HCT116 (cell line): ENCODE data around the gene GRM2.

Experiments
- EGR1 ChIP-seq: IDR thresholded peaks from 2 replicates; pipeline ENCODE4 v1.6.1; 2012; ENCODE audit warnings: low read depth
- EZH2phosphoT487 ChIP-seq: fragments of 200-600 bp; IDR thresholded peaks from 2 replicates; pipeline ENCODE4 v1.6.1; 2018; ENCODE audit warnings: antibody characterized with exemption, borderline replicate concordance
- POLR2AphosphoS5 ChIP-seq: IDR thresholded peaks from 2 replicates; pipeline ENCODE4 v1.6.1; 2011; ENCODE audit warnings: mild to moderate bottlenecking, low read depth, low read length, moderate library complexity
- RAD21 ChIP-seq: IDR thresholded peaks from 2 replicates; pipeline ENCODE4 v1.6.1; 2012; ENCODE audit warnings: low read depth, mild to moderate bottlenecking
- TF ChIP-seq, protein P1 (sequence below): IDR thresholded peaks from 2 replicates; pipeline ENCODE4 v1.6.1; 2012

DNA sequence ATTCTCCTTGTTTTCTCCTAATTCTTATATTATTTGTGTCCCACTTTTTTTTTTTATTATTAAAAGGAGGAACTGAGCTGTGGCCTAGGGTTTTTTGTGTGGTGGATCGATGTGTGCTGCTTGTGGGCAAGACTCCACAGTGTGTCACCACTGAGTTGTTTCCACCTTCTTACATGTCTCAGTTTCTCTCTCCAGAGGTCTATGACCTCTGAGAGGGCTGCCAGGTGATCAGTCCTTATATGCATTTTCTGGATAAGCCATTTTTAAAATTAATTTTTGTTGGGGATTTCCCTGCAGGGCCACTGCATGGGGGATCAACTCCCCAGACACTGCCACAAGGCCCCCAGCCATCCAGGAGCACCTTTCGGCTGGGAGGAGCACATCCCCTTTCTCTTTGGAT, 44.4 kb downstream of the GRM2 start:
- TF ChIP-seq POLR2AphosphoS5 (no peak), EGR1 (no peak), RAD21 (no peak), EZH2phosphoT487 (no peak)
- TF ChIP-seq, protein P1, sequence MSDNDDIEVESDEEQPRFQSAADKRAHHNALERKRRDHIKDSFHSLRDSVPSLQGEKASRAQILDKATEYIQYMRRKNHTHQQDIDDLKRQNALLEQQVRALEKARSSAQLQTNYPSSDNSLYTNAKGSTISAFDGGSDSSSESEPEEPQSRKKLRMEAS: no peak
